Activated CD8-positive, alpha-beta memory T cell treated with anti-CD3 and anti-CD28 coated beads, Interleukin-2, amount 50 U/mL, for 48 hours (primary cell): Measurements from ENCODE around the gene CDC42.

ENCODE experiments used
- DNase-seq: peaks from one replicate; pipeline ENCODE4 v3.0.0-alpha.2; 2020

Gene CDC42

DNA sequence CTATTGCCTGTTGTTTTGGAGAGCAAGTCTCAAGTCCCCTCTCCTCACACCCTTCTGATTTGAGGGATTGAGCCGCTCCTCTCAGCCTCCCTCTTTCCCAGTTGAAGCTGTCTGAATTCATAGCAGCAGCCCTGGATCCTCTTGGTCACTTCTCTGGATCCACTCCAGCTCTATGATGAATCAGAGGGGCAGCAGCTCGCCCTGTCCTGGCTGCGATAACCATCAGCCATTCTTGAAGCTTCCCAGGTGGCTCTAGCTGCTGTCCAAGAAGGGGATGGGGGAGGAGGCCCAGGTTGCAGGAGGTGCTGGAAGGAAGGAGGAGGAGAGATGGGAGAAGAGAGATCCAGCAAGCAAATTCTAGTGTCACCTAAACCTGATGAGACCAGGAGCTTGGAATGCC is 59.1 kb downstream of the CDC42 start:
- DNase-seq = peak; percentile 41

DNA sequence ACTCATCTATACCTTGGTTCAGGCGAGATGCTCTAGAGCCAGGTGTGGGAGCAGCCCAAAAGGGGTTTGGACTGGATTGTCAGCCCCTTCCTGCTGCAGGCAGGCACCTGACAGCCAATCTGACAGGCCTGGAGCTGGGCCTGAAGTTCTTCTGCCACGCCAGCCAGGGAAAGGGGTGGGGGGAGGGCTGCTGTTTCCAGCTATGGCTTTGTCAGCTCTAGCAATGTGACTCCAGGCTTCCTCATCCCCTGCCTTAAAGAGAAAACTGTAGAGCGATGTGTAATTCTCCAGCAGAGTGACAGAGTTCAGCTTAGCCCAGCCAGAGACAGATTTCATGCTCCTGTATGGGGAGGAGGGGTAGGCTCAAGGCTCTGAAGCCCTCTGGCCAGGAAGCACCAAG is 60.0 kb downstream of the CDC42 start:
- peak; percentile 30 for DNase-seq

- DNase-seq = no peak
Measured at GRCh38 chr1:22114083-22115012, 61.8 kb downstream of the CDC42 start.

DNA sequence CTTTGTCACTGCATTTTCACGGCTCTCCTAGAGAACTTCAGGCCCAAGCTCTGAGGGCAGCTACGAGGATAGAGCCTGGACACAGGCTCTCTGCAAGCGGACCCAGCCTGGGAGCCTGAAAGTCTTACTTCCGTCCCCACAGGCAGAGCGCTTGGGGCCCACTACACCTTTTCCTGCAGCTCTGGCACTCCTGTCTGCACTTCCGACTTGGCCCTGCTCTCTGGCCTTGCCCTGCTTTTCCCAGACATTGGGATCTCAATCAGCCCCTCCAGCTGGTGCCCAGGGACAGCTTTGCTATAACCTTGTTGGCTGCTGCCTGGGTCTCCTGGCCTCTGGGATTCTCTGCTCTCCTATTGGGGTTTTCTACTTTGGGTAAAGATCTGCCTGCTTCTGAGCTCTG is 62.8 kb downstream of the CDC42 start:
- no peak for DNase-seq

- DNase-seq = no peak
Measured at GRCh38 chr1:22117238-22117637, 64.7 kb downstream of the CDC42 start.

DNA sequence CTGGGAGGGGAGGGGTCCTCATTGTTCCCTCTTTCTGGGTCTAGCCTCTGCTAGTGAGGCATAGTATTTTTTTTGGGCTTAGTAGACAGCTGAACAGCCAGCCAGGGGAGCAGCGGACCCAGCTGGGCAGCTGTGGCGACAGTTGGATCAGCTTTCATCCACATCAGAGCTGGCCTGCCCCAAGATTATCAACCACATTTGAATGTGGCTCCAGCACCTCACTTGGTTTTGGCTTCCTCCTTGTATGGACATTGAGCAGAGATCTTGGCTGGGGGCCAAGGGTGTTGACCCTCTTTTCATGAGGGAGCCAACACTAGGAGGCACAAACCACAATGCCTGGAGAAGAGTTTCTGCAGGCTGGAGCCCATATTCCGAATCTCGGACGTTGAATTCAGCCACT is 65.3 kb downstream of the CDC42 start:
- DNase-seq = no peak

GRCh38 chr1:22118291-22118992 is 65.9 kb downstream of the CDC42 start:
- no peak for DNase-seq

DNA sequence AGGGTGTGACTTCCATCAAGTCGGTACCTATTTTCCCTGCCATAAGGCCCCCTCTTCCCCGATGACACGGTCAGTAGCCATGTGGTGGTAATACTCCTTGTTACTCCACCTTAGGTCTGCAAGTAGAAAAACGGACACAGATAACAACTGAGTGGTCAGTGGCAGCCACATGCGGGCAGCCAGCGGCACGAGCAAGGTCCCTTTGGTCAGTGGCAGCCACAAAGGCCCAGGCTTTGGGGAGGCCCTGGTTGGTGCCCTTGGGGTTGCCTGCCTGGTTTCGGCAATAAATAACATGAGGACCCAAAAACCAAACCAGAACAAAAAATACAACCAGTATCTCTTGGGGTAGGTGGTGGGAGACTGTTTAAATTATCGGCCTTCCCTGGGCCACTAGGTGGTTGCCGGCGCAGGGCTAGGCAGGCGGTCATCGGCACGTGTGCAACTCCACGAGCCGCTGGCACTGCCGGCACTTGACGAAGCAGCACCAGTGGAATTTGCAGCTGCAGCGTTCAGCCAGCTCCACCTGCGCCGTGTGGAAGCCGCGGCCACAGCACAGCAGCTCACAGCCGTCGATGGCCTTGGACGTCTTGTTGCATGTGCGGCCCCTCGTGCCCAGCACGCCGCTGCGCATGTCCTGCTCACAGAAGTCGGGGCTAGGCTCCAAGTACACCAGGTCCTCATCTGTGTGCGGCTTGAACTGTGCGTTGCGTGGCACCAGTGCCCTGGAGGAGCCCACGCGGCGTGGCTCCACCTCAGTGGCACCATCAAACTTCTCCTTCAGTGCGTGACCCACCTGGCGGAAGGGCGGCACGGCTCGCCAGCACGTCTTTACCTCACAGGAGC is 67.3 kb downstream of the CDC42 start:
- no peak for DNase-seq

DNA sequence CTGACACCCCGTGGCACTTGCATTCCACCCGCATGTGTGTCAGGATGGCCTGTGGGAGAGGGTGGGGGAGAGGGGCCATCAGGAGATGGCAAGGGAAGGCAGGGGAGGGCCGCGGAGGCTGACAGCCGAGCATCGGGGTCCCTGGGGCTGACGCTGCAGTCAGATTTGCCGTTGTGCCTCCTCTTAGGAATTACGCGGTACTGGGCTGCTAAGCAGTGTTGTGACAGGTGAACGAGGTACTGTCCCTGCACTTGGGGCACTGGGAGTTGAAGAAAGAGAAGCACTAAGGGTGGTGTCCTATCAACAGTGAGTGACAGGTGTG is 67.9 kb downstream of the CDC42 start:
- no peak for DNase-seq

DNA sequence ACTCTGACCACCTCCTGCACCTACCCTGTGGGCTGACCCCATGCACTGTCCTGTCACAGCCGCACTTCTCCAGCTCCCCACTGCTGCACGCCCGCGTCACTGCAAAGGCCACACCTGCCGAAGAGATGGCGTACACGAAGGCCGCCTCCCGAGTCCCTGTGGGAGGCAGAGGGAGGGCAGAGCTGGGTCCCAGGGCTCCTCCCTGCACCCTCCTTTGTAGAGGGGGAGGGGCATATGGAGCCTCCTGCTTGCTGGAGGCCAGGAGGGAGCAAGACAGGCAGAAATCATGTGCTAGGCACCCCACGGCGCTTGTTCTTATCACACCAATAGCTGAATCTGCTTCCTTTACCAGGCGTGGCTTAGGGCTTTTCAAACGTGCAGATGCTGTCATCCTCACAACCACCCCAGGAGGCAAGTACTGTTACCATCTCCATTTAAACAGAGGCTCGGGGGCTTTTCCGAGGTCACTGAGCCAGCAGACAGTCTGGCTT is 69.0 kb downstream of the CDC42 start:
- no peak for DNase-seq

DNA sequence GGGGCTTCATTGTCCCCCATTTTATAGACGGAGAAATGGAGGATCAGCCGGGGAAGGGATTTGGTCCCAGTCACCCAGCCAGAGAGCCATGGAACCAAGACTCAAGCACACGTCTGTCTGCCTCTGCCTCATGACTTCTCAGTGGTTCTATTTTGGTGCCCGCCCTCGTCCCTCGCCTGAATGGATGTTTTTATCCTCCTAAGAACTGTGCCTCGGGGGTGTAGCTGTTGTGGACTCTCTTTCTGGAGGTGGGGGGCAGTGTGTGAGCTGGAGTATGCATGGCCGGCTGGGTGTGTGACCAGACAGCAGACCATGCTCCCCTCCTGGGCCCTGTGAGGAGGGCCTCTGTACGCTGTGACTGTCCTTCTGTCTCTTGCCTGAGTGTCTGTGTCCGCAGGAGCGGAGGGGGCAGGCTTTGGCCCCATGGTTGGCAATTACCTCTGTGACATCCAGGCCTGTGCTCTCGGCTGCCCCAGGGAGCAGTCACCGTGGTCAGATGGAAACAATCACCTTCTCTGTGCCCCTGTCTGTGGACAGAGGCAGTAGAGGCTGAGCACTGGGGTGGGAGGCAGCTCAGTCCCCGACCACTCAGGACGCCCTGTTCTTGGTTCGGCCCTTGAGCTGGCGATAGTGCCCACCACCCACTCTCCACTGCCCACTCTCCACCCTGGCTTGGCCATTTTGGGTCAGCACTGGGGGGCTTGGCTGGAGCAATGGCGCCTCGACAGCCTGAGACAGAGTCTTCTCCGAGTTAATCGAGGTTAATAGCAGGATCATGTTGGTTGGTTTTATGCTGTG is 70.0 kb downstream of the CDC42 start:
- DNase-seq = no peak

GRCh38 chr1:22123071-22123390 is 70.5 kb downstream of the CDC42 start:
- DNase-seq = no peak

DNA sequence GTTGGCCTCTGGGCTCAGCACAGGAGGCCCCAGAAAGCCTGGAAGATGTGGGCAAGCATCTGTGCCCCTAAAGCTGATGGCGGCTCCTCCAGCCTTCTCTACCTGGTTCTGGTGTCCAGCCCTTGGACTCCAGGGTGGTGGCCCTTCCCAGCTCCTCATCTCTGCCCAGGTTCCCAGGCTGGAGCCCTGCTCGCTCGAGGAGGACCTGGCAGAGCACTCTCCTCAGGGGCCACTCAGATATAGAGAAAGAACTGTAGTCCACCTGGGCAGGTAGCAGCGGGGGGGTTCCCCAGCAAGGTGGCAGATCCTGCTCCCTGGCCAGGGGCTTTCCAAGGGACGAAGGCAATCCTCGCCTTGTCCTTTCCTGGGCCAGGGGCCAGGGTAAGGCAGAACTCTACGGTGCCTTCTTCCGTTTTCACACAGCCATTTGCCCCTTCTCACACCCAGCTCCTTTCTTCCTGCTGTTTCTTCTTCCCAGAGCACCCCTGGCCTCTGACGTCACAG is 71.4 kb downstream of the CDC42 start:
- DNase-seq = no peak

- DNase-seq = no peak
Measured at GRCh38 chr1:22124592-22125229, 72.2 kb downstream of the CDC42 start.

DNA sequence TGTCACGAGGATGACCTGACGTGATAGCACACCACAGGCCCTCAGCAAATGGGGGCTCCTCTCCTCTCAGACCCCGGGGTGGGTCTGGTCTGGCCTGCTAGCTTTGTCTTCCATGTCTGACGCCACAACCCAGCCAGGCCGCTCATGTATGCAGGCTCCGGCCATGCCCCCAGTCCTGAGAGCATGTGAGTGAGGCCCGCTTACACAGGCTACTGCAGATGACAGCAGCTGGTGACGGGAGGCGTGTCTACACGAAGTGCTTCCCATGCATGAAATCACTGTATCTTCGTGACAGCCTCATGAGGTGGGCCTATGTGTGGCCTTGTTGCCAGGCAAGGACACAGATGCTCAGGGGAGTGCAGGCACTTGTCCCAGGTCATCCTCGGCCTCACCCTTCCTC is 74.0 kb downstream of the CDC42 start:
- DNase-seq = no peak

DNA sequence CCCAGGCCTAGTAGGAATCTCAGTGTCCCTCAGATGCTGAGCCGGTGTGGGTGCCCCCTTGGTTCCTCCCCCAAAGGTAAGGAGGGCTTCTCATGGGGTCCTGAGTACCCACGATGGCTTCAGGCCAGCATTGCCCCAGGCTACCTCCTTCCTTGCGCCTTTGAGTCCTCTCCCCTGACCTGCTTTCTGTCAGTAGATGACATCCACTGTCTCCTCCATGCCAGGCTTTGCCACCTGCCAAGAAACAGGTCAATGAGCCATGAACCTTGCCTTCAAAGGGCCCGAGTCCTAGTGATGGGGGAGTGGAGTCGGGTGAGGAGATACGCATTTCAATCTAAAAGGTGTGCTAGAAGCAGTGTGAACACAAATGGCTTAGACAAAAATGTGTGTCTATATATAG is 74.7 kb downstream of the CDC42 start:
- DNase-seq = no peak

DNA sequence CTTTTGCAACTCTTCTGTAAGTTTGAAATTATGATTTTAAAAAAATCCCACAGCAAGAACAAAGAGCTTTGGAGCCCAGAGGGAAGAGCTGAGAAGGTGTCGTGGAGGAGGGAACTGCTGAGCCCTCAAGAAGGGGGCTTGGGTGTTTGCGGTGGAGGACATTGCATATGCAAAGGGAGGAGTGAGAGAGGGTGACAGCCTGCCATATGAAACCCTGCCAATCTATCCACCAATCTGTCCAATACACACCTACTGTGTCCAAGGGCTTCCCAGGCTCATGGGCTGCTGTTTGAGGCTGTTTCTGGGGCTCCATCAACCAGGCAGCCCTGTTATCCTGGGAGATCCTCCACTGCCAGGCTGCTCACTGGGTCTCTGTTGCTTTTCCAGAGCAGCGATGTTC is 75.2 kb downstream of the CDC42 start:
- no peak for DNase-seq

DNA sequence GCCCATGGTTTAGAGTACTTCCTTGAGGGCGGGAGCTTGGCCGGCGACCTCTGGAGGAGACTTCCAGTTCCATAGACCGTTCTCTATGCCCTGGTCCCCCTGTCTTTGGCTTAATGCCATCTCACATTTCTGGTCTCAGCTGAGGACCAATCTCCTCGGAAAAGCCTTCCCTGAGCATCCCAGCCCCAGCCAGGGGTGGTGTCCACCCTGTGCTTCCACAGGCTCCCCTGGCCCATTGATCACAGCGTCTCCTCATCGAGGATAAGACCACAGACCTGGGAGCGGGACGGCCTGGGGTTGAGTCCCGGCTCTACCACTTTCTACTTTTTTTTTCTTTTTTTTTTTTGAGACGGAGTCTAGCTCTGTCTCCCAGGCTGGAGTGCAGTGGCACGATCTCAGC is 75.9 kb downstream of the CDC42 start:
- DNase-seq = no peak

GRCh38 chr1:22129501-22130117 is 77.1 kb downstream of the CDC42 start:
- no peak for DNase-seq

DNA sequence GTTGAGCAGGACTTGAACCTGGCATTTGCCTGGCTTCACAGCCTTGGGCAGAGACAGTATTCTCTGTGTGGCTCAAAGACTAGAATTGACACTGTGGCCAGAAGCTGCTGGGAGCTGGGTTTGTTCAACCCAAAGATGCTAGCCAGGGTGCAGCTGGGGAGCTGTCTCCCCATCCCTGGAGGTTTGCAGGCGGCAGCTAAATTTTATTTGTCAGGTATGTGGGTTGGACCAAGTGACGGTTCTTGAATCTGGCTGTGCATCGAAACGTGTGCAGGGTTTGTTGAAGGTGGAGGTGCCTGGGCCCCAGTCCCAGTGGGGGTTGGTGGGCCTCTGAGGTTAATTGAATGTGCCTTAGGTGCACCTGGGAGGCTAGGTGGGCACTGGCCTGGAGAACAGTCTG is 78.6 kb downstream of the CDC42 start:
- DNase-seq = no peak

- DNase-seq = peak; percentile 87
Measured at GRCh38 chr1:22131875-22132486, 79.5 kb downstream of the CDC42 start.
